Measurements from ENCODE around the gene RGL1.
"Not testable (repeated sequence)": the region's sequence is repeated elsewhere in the genome, so short reads cannot be mapped to it uniquely, and the experiment has no call there.

The RGL1 gene

GRCh38 chr1:183783342-183783741, 21.6 kb upstream of the RGL1 start:
- DNase-seq (ENCODE audit: low read depth, low spot score) = no peak
- no peak overlapping the region for H3K4me3 ChIP-seq (ENCODE audit: low read length)

- DNase-seq (ENCODE audit: low read depth, low spot score) = no peak
- H3K4me3 ChIP-seq (ENCODE audit: low read length) = no peak overlapping the region
Measured at GRCh38 chr1:183783767-183784637, 20.9 kb upstream of the RGL1 start.

DNA sequence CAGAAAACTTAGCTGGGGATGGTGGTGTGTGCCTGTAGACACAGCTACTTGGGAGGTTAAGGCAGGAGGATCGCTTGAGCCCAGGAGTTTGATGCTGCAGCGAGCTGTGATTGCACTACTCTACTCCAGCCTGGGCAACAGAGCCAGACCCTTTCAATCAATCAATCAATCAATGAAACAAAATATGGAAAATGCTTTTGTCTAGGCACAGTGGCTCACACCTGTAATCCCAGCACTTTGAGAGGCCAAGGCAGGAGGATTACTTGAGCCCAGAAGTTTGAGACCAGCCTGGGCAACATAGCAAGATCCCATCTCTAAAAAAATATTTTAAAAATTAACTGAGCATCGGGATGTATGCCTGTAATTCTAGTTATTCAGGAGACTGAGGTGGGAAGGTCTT, 19.0 kb upstream of the RGL1 start:
- H3K4me3 ChIP-seq (ENCODE audit: low read length); DNase-seq (ENCODE audit: low read depth, low spot score): not testable (repeated sequence)

GRCh38 chr1:183787704-183788103, 17.2 kb upstream of the RGL1 start:
- H3K4me3 ChIP-seq (ENCODE audit: low read length) = no peak overlapping the region
- DNase-seq (ENCODE audit: low read depth, low spot score) = no peak

- no peak for DNase-seq (ENCODE audit: low read depth, low spot score)
- H3K4me3 ChIP-seq (ENCODE audit: low read length) = no peak overlapping the region
Measured at GRCh38 chr1:183791319-183791718, 13.6 kb upstream of the RGL1 start.

DNA sequence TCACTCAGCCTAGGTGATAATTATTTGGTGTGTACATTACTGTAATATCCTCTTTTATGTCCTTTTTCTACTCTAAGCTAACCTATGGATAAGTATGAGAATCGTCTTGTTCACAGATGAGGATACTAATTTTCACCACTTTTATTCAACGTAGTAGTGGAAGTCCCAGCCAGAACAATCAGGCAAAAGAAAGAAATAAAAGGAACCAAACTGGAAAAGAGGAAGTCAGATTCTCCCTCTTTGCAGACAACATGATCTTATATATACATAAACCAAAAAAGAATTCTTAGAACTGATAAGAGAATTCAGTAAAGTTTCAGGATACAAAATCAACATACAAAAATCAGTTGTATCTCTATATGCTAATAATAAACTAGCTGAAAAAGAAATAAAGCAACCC, 12.6 kb upstream of the RGL1 start:
- DNase-seq (ENCODE audit: low read depth, low spot score) = no peak
- H3K4me3 ChIP-seq (ENCODE audit: low read length) = no peak overlapping the region

DNA sequence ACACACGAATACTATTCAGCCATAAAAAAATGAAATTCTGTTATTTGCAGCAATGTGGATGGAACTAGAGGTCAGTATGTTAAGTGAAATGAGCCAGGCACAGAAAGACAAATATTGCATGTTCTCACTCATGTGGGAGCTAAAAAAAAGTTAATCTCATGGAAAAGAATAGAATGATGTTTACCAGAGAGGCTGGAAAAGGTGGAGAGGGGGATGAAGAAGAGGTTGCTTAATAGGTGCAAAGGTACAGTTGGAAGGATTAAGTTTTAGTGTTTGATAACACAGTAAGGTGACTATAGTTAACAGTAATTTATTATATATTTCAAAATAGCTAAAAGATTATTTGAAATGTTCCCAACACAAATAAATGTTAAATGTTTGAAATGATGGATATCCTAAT, 10.8 kb upstream of the RGL1 start:
- H3K4me3 ChIP-seq (ENCODE audit: low read length) = no peak overlapping the region
- no peak for DNase-seq (ENCODE audit: low read depth, low spot score)

DNA sequence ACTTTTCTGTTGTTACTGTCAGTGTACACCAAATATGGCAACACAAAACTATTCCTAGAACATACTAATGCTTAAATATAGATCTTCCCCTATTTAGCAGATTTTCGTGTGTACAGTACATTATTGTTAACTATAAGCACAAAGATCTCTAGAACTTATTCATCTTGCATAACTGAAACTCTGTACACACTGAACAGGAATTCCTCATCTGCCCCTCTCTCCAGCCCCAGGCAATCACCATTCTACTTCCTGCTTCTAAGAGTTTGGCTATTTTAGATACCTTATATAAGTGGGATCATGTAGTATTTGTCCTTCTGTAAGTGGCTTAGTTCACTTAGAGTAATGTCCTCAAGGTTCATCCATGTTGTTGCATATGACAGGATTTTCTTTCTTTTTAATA, 4.5 kb upstream of the RGL1 start:
- no peak for DNase-seq (ENCODE audit: low read depth, low spot score)
- no peak overlapping the region for H3K4me3 ChIP-seq (ENCODE audit: low read length)

DNA sequence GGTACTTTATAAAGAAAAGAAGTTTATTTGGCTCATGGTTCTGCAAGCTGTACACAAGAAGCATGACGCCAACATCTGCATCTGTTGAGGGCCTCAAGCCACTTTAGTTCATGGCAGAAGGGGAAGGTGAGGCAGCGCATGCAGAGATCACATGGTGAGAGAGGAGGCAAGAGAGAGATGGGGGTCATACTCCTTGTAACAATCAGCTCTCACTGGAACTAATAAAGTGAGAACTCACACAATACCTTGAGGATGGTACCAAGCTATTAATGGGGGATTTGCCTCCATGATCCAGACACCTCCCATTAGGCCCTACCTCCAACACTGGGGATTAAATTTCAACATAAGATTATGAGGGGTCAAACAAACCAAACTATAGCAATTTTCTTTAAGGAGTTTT, 3.3 kb upstream of the RGL1 start:
- H3K4me3 ChIP-seq (ENCODE audit: low read length) = no peak overlapping the region
- no peak for DNase-seq (ENCODE audit: low read depth, low spot score)

- DNase-seq (ENCODE audit: low read depth, low spot score) = no peak
- no peak overlapping the region for H3K4me3 ChIP-seq (ENCODE audit: low read length)
Measured at GRCh38 chr1:183804387-183804786, 533 bp upstream of the RGL1 start.

GRCh38 chr1:183806125-183806524, 1.2 kb downstream of the RGL1 start:
- no peak for DNase-seq (ENCODE audit: low read depth, low spot score)
- H3K4me3 ChIP-seq (ENCODE audit: low read length) = no peak overlapping the region

GRCh38 chr1:183806675-183807074, 1.8 kb downstream of the RGL1 start:
- H3K4me3 ChIP-seq (ENCODE audit: low read length) = no peak overlapping the region
- DNase-seq (ENCODE audit: low read depth, low spot score) = no peak

- H3K4me3 ChIP-seq (ENCODE audit: low read length) = no peak overlapping the region
- DNase-seq (ENCODE audit: low read depth, low spot score) = no peak
Measured at GRCh38 chr1:183807549-183808168, 2.7 kb downstream of the RGL1 start.

GRCh38 chr1:183808296-183809027, 3.5 kb downstream of the RGL1 start:
- no peak overlapping the region for H3K4me3 ChIP-seq (ENCODE audit: low read length)
- no peak for DNase-seq (ENCODE audit: low read depth, low spot score)

GRCh38 chr1:183810121-183810520, 5.2 kb downstream of the RGL1 start:
- no peak for DNase-seq (ENCODE audit: low read depth, low spot score)
- no peak overlapping the region for H3K4me3 ChIP-seq (ENCODE audit: low read length)

DNA sequence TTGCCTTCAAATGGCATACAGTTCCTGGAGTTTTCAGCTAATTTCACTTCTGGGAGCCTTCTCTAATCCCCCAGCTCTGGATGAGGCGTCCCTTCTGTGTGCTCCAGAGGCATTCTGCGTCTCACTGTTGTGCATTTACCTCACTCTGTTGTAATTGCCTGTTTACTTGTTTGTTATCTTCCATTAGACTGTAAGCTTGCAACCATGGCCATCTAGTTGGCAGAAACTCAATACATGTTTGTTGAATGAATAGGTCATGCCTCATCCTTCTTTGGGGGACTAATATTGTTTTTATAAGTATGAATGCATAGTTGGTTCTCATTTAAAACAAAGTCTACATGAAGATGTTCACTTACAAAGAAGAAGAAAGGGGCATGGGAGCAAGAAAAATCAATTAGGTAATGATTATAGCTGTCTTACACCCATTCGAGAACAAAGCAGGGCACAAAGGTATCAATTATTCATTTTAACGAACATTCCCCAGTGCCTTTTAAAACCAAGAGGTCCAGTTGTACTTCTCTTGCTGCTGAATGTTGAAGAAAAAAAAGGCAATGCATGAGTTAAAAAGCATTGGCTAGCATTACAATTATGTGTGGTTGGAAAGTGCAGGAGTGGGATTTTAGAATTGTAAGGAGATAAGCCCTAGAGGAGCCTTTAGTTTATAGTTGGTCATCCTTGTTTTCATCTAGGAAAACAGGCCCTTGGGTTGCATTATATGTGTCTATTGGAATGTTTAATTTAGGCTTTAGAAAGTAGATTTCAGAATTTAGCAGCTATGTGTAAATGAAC, 6.0 kb downstream of the RGL1 start:
- no peak overlapping the region for H3K4me3 ChIP-seq (ENCODE audit: low read length)
- no peak for DNase-seq (ENCODE audit: low read depth, low spot score)

DNA sequence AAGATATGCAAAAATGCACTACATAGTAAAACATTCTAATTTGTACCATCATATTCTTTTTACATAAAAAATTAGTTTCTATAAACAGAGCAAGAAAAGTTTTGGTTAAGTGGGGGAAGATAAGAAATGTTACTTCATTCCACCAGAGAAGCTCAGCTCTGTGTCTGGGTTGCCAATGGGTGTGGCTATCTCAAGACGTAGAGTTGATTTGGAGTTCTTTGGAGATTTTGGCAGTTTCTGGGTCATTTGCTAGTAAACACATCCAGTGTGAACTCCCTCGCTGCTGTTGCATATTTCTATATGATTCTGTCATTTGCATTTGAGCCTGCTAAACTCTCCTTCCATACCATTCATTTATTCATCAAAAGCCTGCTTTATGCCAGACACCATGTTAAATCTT, 7.2 kb downstream of the RGL1 start:
- no peak for DNase-seq (ENCODE audit: low read depth, low spot score)
- no peak overlapping the region for H3K4me3 ChIP-seq (ENCODE audit: low read length)

GRCh38 chr1:183812686-183813569, 8.0 kb downstream of the RGL1 start:
- no peak overlapping the region for H3K4me3 ChIP-seq (ENCODE audit: low read length)
- DNase-seq (ENCODE audit: low read depth, low spot score) = no peak
